ENCODE results near the gene PDE4D. TPM values are rescaled to one million over a fixed set of nuclear protein-coding genes. Genes with fewer than 3 reads are reported as not detected.

Gene PDE4D
- total and polyA plus RNA-seq, 2 donors (not counting 3 experiments of a cell fraction or from before 2014, with no cell fraction given), result 34.5 to 51.2 TPM

DNA sequence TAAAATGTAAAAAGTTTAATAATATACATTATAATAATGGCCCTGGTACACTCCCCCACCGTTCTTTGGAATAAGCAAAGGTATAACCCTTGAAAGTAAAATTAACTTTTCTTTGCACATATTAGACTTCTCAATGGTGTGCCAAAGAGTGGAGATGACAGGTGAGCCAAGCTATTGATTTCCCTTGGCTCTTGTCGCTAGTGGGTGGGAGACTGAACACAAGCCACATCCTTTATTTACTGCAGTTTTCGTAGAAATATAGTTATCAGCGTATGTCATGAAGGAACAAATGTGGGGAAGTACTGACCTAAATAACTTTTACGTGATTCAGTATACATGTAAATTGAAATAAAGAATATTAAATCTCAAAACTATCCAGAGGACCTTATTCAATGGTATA lies 761.4 kb downstream of the PDE4D start:
- H4K20me1 ChIP-seq (replicated peaks; ENCODE audit: control insufficient read depth, extremely low read depth, insufficient read depth, low read length), result no peaks in the 10 kb centered on the region
- no peaks in the 10 kb centered on the region for H3K9me3 ChIP-seq (replicated peaks; ENCODE audit: control insufficient read depth, insufficient read depth, low read length)
- TF ChIP-seq POLR2A (IDR thresholded peaks at IDR 0.05; ENCODE audit: low read depth, low read length) (no peak), POLR2AphosphoS5 (IDR thresholded peaks at IDR 0.05; ENCODE audit: insufficient read depth, low read depth, low read length) (no peak), EZH2 (IDR thresholded peaks at IDR 0.05; ENCODE audit: borderline replicate concordance, low read depth, low read length, severe bottlenecking) (no peak), MYC (IDR thresholded peaks at IDR 0.05; ENCODE audit: low read depth, low read length) (no peak), FOS (IDR thresholded peaks at IDR 0.05; ENCODE audit: borderline replicate concordance, insufficient read depth, low read length) (no peak), JUN (IDR thresholded peaks at IDR 0.05; ENCODE audit: borderline replicate concordance, insufficient read depth, insufficient read length, low read depth) (no peak), GATA2 (IDR thresholded peaks at IDR 0.05; ENCODE audit: insufficient read depth, insufficient read length, low read depth, low read length) (no peak)
- TF ChIP-seq, protein P1, sequence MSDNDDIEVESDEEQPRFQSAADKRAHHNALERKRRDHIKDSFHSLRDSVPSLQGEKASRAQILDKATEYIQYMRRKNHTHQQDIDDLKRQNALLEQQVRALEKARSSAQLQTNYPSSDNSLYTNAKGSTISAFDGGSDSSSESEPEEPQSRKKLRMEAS (IDR thresholded peaks at IDR 0.05; ENCODE audit: insufficient read depth, insufficient read length), result no peak
- TF ChIP-seq, protein P2, sequence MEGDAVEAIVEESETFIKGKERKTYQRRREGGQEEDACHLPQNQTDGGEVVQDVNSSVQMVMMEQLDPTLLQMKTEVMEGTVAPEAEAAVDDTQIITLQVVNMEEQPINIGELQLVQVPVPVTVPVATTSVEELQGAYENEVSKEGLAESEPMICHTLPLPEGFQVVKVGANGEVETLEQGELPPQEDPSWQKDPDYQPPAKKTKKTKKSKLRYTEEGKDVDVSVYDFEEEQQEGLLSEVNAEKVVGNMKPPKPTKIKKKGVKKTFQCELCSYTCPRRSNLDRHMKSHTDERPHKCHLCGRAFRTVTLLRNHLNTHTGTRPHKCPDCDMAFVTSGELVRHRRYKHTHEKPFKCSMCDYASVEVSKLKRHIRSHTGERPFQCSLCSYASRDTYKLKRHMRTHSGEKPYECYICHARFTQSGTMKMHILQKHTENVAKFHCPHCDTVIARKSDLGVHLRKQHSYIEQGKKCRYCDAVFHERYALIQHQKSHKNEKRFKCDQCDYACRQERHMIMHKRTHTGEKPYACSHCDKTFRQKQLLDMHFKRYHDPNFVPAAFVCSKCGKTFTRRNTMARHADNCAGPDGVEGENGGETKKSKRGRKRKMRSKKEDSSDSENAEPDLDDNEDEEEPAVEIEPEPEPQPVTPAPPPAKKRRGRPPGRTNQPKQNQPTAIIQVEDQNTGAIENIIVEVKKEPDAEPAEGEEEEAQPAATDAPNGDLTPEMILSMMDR (IDR thresholded peaks at IDR 0.05; ENCODE audit: extremely low read depth in 1 of 2, insufficient read depth in 1 of 2, low read depth in 1 of 2, low read length in 2 of 2), result no peak
- DNase-seq (ENCODE audit: low read depth, low spot score), result no peak
- peaks cover 0 to under 1% of the 10 kb centered on the region in 2 experiments for H3K27me3 ChIP-seq (ENCODE audit: control insufficient read depth in 2 of 2, insufficient read depth in 2 of 2, low read length in 2 of 2)
- POLR2A ChIA-PET, result no interaction called here
- H3K4me1 ChIP-seq (ENCODE audit: control insufficient read depth, extremely low read depth, insufficient read depth, low read length), result peaks cover 2% of the 10 kb centered on the region
- H3K9me1 ChIP-seq (replicated peaks; ENCODE audit: control insufficient read depth, extremely low read depth, insufficient read depth, low read length), result no peaks in the 10 kb centered on the region
- intact Hi-C loops (cut with micrococcal nuclease), result no loop called here
- dilution Hi-C loops (cut with MboI; ENCODE audit: extremely low pct_ligation_motif_present, low sequenced_read_pairs), result no loop called here
- no peak overlapping the region for H3K4me3 ChIP-seq (replicated peaks in 1 of 3; ENCODE audit: insufficient read depth in 1 of 3, low read depth in 1 of 3, low read length in 3 of 3)
- H3K27ac ChIP-seq (ENCODE audit: insufficient read depth, low read depth, low read length), result no peak overlapping the region
- H3K9ac ChIP-seq (replicated peaks; ENCODE audit: extremely low read depth, insufficient read depth, low read length), result no peak overlapping the region
- no peak overlapping the region for H3K4me2 ChIP-seq (ENCODE audit: insufficient read depth, low read length)
- no peaks in the 10 kb centered on the region for H3K36me3 ChIP-seq (ENCODE audit: control insufficient read depth in 2 of 2, extremely low read depth in 1 of 2, insufficient read depth in 2 of 2, low read length in 2 of 2)
- FAIRE-seq, result no peak
- CTCF ChIA-PET, result no interaction called here
- no TSS peak for BruUV-seq (replicated peaks)
- no peak overlapping the region for H2AFZ ChIP-seq (ENCODE audit: low read depth, low read length)
- H3K79me2 ChIP-seq (ENCODE audit: control insufficient read depth, insufficient read depth, low read length), result no peaks in the 10 kb centered on the region

All from endothelial cell of umbilical vein (primary cell).